Effector CD8-positive, alpha-beta T cell (primary cell): Measurements from ENCODE around the gene NOS1AP.

Source experiments
- DNase-seq: peaks from one replicate; lab custom pipeline; 2025; lab: John Stamatoyannopoulos, UW

NOS1AP gene

DNA sequence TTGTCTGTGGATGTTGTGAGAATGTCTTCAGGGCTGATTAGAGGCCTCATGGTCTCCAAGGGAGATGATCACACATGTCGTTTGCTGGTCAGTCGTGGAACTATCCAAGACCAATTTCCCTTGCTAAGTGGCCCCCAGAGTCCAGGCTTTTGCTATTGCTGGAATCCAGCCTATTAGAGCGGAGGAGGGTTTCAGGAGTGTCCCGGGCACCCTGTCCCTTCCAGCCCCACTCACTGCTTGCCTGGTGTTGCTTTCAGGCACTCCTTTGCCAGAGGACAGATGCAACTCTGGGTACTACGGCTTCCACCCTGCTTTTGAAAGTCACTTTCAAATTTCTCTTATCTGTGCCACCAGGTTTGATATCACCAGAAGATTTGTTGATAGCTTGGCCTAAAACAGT lies 149.1 kb downstream of the NOS1AP start:
- no peak for DNase-seq

DNA sequence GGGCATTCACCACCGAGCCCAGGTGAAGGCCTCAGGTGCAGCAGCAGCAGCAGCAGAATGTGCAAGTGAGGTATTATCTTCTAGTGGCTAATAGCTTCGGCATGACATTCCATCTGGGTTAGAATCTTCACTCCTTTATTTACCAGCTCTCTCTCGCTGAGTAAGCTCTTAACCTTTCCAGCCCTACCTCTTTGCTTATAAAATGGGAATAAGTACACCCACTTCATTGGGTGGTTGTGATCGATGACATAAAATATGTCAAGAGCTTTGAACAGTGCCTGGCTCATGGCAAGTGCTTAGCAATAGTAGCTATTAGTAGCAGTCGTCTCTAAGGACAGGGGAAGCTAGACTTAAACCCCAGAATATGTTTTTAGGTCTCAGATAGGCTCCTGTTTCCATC lies 149.5 kb downstream of the NOS1AP start:
- no peak for DNase-seq

DNA sequence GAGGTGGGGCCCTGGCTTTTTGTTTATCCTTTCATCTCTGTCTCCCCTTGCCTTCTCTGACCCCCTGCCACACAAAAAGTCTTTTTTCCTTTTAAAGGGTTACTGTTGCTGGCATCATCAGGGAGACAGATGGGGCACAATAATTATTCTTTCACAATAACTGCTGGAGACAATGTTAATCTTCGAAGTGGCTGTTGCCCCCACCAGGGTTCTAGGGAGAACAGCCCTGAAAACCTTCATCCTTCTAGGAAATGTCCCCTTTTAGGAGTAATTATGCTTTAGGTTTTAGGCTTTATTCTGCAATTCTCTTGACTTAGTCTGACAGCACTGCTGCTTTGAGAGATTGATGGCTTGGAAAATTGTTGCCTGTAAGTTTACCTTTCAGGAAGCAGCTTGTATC lies 150.0 kb downstream of the NOS1AP start:
- DNase-seq: no peak

DNA sequence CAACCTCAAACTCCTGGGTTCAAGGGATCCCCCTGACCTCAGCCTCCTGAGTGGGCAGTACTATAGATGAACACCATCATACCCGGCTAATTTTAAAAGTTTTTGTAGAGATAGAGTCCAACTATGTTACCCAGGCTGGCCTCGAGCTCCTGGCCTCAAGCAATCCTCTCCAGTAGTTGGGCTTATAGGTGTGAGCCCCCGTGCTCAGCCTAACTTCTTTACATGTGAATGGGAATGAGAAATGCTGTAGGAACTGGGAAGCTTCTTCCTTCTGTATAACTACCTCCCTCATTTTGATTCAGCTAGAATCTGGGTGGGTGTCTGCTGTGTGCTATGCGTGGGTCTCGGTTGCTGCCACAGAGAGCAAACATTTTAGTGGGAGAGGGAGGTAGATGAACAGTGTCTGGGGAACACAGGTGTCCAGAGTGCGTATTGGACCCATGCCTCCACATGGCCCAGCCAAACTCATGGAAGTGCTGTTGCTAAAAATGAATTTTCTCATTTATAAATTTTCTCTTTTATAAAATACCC lies 150.6 kb downstream of the NOS1AP start:
- no peak for DNase-seq

DNA sequence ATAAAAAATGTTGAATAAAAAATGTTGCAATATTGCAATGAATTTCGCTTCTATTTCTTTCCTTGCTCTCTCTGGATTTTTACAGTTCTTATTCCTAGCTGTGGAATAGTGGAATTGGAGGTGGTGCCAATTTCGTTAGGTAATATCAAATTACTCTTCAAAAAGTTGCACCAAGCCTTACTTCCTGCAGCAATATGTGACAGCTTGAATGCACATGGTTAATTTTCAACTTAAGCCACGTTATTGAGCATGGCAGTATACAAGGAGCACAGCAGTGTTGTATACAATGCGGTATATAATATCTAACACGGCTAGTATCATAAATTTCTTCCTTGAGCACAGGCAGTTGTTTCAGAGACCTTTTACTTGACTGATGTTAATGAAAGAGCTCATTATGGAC lies 152.5 kb downstream of the NOS1AP start:
- no peak for DNase-seq

- no peak for DNase-seq
Observed at GRCh38 chr1:162222730-162223129, 153.2 kb downstream of the NOS1AP start.

DNA sequence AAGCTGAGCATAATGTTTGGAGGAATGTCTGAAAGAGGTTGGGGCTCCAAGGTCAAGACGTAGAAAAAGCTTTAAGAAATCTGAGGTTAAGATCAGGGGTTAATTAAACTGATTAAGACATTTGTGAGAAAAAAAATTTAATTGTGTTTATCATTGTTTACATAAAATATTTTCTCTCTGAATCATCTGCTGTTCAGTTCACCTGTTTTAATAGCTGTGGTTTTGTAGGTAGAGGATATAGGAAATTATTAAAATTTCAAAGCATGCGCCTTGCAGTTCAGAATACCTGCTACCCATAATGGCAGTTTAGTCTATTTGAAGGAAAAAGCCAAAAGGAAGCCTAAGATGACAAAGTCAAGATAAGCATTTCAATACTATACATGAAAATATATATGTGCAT lies 154.0 kb downstream of the NOS1AP start:
- no peak for DNase-seq

GRCh38 chr1:162224267-162224666 lies 154.8 kb downstream of the NOS1AP start:
- no peak for DNase-seq

- no peak for DNase-seq
Observed at GRCh38 chr1:162228586-162228985, 159.1 kb downstream of the NOS1AP start.

DNA sequence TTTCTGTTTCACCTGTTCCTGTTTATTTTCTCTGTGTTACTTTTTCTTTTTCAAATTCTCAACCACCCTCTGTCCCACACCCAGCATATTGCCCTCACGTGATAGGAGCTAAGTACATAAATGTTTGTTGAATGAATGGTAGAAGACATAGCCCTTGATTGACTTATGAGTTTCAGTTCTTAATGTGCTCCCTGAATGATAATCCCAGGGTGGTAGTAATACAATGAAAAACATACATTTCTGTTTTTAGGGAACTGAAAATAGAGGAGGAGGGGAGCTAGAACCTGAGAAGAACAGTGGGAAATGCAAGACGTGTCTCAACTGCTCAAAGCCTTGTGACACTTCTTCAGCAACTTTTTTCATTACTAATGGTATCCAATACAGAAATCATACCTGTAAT lies 160.1 kb downstream of the NOS1AP start:
- no peak for DNase-seq

GRCh38 chr1:162230096-162230495 lies 160.6 kb downstream of the NOS1AP start:
- DNase-seq: no peak

- no peak for DNase-seq
Observed at GRCh38 chr1:162230517-162230916, 161.0 kb downstream of the NOS1AP start.

- DNase-seq: no peak
Observed at GRCh38 chr1:162232034-162232711, 162.7 kb downstream of the NOS1AP start.

- no peak for DNase-seq
Observed at GRCh38 chr1:162233066-162233465, 163.6 kb downstream of the NOS1AP start.

- DNase-seq: no peak
Observed at GRCh38 chr1:162233937-162234336, 164.4 kb downstream of the NOS1AP start.

DNA sequence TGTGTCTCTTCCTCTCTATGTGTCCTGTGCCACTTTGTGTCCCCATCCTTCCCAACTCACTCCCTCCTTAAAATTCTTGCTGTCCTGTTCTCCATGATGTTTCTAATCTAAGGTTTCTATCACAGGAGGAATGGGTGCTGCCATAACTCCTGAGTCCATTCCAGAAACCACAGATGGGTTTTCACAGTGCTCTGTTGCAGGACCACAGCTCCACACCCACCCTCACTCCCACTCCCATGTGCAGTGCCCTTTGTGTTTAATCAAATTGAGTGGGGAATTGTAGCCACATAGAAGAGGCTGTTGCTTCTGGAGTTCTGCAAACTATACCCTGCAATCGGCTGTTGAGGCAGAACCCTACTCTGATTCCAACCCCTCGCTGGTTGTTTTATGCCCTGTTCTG lies 165.1 kb downstream of the NOS1AP start:
- no peak for DNase-seq

DNA sequence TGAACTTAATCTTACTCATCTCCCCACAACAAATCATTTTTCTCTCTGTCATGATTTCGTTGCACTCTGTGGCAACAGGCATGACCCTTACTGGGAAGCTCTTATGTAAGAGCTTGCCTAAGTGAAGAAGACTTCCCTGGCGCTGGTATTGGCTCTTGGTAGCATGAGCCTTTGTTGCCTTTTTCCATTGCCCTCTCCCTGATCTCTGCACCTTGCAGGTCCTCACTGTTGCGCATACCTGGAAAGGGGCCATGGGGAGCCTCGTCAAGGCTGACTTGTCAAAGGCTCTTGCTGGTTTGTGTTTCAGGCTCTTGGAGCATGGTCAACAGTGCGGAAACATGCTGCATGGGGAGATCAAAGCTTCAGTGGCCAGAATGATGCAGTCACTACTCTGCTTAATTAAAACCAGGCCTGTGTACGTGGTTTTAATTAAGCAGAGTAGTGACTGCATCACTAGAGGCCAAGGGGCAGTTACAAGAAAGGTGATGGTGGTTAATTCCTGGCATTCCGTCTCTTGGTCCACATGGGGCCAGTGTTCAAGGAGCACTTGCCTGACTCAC lies 165.8 kb downstream of the NOS1AP start:
- DNase-seq: no peak

DNA sequence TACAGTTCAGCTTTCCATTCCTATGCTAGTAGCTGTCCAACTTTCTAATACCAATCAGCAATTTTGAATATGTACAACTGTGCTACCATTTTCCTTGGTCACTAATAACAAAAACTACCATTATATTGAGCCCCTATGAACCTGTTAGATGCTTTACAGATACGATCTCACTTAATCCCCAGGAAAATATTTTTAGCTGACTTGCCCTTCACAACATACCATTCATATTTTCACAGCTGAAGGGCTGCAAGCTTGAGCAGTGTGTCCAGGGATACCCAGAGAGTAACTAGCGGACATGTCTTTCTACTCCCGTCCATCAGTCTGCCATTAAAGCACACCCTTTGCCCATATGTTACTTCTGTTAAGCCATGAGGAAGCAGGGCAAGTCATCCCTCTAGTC lies 166.7 kb downstream of the NOS1AP start:
- DNase-seq: no peak

DNA sequence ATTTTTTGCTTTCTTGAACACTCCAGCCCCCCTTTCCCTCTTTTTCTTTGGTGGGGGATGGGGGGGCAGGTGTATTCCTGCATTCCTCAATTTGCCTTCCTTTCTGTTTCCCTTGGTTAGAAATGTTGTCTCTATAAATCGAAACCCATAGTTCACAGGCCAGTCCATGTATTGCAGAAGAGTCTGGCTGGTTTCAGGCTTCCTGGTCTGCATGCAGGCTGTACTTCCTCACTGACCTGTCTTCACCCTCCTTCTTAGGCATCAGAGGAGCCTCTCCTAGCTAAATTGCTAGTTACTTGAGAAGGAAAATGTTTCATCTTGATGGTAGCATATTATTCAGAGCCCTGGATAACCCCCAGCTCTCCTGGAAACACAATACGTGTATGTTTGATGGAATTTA lies 167.1 kb downstream of the NOS1AP start:
- DNase-seq: no peak

GRCh38 chr1:162240577-162240976 lies 171.1 kb downstream of the NOS1AP start:
- no peak for DNase-seq

DNA sequence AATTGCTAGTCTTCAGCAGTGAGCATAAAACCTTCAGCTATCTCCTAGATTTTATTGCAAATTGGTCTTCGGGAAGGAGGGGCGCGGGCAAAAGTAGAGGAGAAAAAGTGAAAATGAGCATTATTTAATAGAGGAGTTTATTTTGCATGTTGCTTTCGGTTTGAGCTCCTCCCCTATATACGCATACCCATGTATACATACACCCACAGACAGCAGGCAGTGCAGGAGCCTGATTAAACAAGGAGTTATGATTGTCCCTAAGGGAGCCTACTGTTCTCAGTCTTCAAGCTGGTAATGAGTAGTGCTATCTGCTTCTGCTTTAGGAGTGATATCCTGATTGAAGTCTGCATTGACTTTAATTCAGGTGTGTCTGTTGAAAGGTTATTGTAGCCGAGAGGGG lies 173.3 kb downstream of the NOS1AP start:
- no peak for DNase-seq

GRCh38 chr1:162248854-162249535 lies 179.5 kb downstream of the NOS1AP start:
- DNase-seq: no peak

DNA sequence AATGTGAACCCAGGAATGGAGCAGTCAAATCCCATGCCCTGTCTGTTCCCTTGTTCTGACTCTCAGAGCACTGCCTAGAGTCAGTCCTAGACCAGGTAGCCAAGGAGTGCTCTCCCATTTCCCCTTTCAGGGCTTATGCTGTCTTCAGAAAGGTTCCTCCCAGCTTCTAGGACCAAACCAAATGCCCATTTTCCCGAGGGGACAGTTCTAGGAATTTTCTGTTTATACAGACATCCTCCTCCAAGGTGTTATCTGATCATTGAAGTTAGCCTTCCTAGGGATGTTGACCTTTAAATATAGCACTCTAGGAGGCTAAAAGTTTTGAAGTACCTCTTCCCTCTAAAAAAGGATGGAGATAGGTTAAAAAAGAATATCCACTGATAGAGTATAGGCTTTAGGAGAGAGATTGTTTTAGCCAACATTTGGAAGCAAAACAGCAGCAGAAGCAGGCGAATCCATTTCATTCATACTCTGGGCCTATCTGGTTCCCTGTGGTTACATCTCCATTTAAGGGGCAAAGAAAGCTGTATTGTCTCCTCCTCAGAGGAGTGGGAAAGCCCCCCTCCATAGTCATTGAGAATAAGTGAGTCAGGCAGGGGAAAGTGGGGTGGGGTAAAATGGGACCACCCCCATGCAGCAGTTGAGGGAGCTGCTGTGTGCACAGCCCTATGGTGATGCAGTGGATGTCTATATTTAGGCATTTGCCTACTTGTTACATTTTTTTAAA lies 180.7 kb downstream of the NOS1AP start:
- DNase-seq: no peak
